Activated naive CD8-positive, alpha-beta T cell treated with anti-CD3 and anti-CD28 coated beads for 36 hours (primary cell): ENCODE results near the gene UCHL5. TPM values are rescaled to one million over a fixed set of nuclear protein-coding genes. Genes with fewer than 3 reads are reported as not detected.
A peak's percentile ranks its signal among the peaks of the same experiment; 100 is the strongest.

Experiments used
- DNase-seq: peaks from one replicate; pipeline ENCODE4 v3.0.0; 2021
- H3K27ac Mint-ChIP-seq: one replicate; pipeline ENCODE4 v1.8.0; 2022; ENCODE audit warnings: mild to moderate bottlenecking, moderate library complexity, mixed read lengths
- H3K27me3 Mint-ChIP-seq: one replicate; pipeline ENCODE4 v1.8.0; 2022; ENCODE audit warnings: mild to moderate bottlenecking, mixed read lengths
- H3K36me3 Mint-ChIP-seq: one replicate; pipeline ENCODE4 v1.8.0; 2021; ENCODE audit warnings: mild to moderate bottlenecking, mixed read lengths
- H3K4me1 Mint-ChIP-seq: one replicate; pipeline ENCODE4 v1.8.0; 2021; ENCODE audit warnings: mixed read lengths
- H3K4me3 Mint-ChIP-seq: one replicate; pipeline ENCODE4 v1.8.0; 2022; ENCODE audit warnings: mild to moderate bottlenecking, moderate library complexity, mixed read lengths
- H3K9me3 Mint-ChIP-seq: one replicate; pipeline ENCODE4 v1.8.0; 2022; ENCODE audit warnings: mixed read lengths
- total RNA-seq, 2 experiments: library from RNA; stranded (reverse); gene quantifications; one replicate each; pipeline ENCODE4 v1.2.3, GENCODE V29; 2021

Gene UCHL5
- total RNA-seq: 100 to 1,000 TPM; 118 to 129 TPM

GRCh38 chr1:193059282-193060114, at the start of gene UCHL5, which contains the start of gene RO60:
Gene UCHL5 (minus strand): TSS chr1:193059360. CDS start chr1:193059260, 100 bp downstream.
Gene RO60 (plus strand): TSS chr1:193059612. CDS start chr1:193069055, 9,443 bp downstream.
- peaks cover 49% of the 10 kb centered on the region for H3K4me1 Mint-ChIP-seq
- H3K36me3 Mint-ChIP-seq: peaks cover 40% of the 10 kb centered on the region
- DNase-seq: peak; percentile 94
- H3K4me3 Mint-ChIP-seq: peak within 1 kb of the TSS; percentile 99
- peak within 1 kb of the TSS; percentile 100 for H3K27ac Mint-ChIP-seq
- peaks cover 6% of the 10 kb centered on the region for H3K9me3 Mint-ChIP-seq
- peaks cover 4% of the 10 kb centered on the region for H3K27me3 Mint-ChIP-seq

GRCh38 chr1:193108471-193108870, 49.3 kb upstream of the UCHL5 start:
- no peak overlapping the region for H3K27ac Mint-ChIP-seq
- no peaks in the 10 kb centered on the region for H3K9me3 Mint-ChIP-seq
- peaks cover 11% of the 10 kb centered on the region for H3K4me1 Mint-ChIP-seq
- H3K4me3 Mint-ChIP-seq: no peak overlapping the region
- no peaks in the 10 kb centered on the region for H3K36me3 Mint-ChIP-seq
- DNase-seq: no peak
- no peaks in the 10 kb centered on the region for H3K27me3 Mint-ChIP-seq

- Mint-ChIP-seq H3K27ac (peak overlapping the region; percentile 78), H3K36me3 (peaks cover 5% of the 10 kb centered on the region)
Measured at GRCh38 chr1:193105821-193106177, 46.6 kb upstream of the UCHL5 start.

GRCh38 chr1:193104907-193105820, 46.0 kb upstream of the UCHL5 start, which contains the start of gene GLRX2:
Gene GLRX2 (minus strand): TSS chr1:193105414. CDS start chr1:193105382, 32 bp downstream.
- peak within 1 kb of the TSS; percentile 89 for H3K4me3 Mint-ChIP-seq
- H3K27me3 Mint-ChIP-seq: no peaks in the 10 kb centered on the region
- peak within 1 kb of the TSS; percentile 78 for H3K27ac Mint-ChIP-seq
- peaks cover 23% of the 10 kb centered on the region for H3K4me1 Mint-ChIP-seq
- H3K36me3 Mint-ChIP-seq: peaks cover 7% of the 10 kb centered on the region
- peak; percentile 68 for DNase-seq
- H3K9me3 Mint-ChIP-seq: no peaks in the 10 kb centered on the region

More at GRCh38 chr1:193105821-193106177, 46.6 kb upstream of the UCHL5 start:
- peaks cover 23% of the 10 kb centered on the region for H3K4me1 Mint-ChIP-seq
- no peak for DNase-seq
- no peaks in the 10 kb centered on the region for H3K27me3 Mint-ChIP-seq
- H3K4me3 Mint-ChIP-seq: peak overlapping the region; percentile 89
- H3K9me3 Mint-ChIP-seq: no peaks in the 10 kb centered on the region

- Mint-ChIP-seq H3K27me3 (no peaks in the 10 kb centered on the region), H3K27ac (peak overlapping the region; percentile 69), H3K4me3 (peak overlapping the region; percentile 89), H3K4me1 (peaks cover 23% of the 10 kb centered on the region), H3K36me3 (peaks cover 8% of the 10 kb centered on the region), H3K9me3 (no peaks in the 10 kb centered on the region)
- DNase-seq: peak; percentile 36
Measured at GRCh38 chr1:193104502-193104906, 45.3 kb upstream of the UCHL5 start.

- no peak for DNase-seq
- Mint-ChIP-seq H3K4me1 (peaks cover 23% of the 10 kb centered on the region), H3K9me3 (no peaks in the 10 kb centered on the region), H3K36me3 (peaks cover 8% of the 10 kb centered on the region), H3K27ac (no peak overlapping the region), H3K4me3 (peak overlapping the region; percentile 89), H3K27me3 (no peaks in the 10 kb centered on the region)
Measured at GRCh38 chr1:193103759-193104501, 44.8 kb upstream of the UCHL5 start.

- DNase-seq: no peak
- H3K4me3 Mint-ChIP-seq: no peak overlapping the region
- H3K27ac Mint-ChIP-seq: no peak overlapping the region
- H3K4me1 Mint-ChIP-seq: peaks cover 23% of the 10 kb centered on the region
- H3K9me3 Mint-ChIP-seq: no peaks in the 10 kb centered on the region
- H3K36me3 Mint-ChIP-seq: peaks cover 8% of the 10 kb centered on the region
- no peaks in the 10 kb centered on the region for H3K27me3 Mint-ChIP-seq
Measured at GRCh38 chr1:193102662-193103061, 43.5 kb upstream of the UCHL5 start.

- Mint-ChIP-seq H3K27ac (no peak overlapping the region), H3K9me3 (no peaks in the 10 kb centered on the region), H3K27me3 (no peaks in the 10 kb centered on the region), H3K4me3 (no peak overlapping the region), H3K4me1 (peaks cover 2% of the 10 kb centered on the region), H3K36me3 (peaks cover 6% of the 10 kb centered on the region)
- no peak for DNase-seq
Measured at GRCh38 chr1:193094112-193094511, 35.0 kb upstream of the UCHL5 start.

- peaks cover 4% of the 10 kb centered on the region for H3K36me3 Mint-ChIP-seq
- H3K4me1 Mint-ChIP-seq: no peaks in the 10 kb centered on the region
- no peak overlapping the region for H3K27ac Mint-ChIP-seq
- DNase-seq: no peak
- H3K9me3 Mint-ChIP-seq: no peaks in the 10 kb centered on the region
- H3K27me3 Mint-ChIP-seq: no peaks in the 10 kb centered on the region
- no peak overlapping the region for H3K4me3 Mint-ChIP-seq
Measured at GRCh38 chr1:193090865-193091264, 31.7 kb upstream of the UCHL5 start.

- H3K27me3 Mint-ChIP-seq: no peaks in the 10 kb centered on the region
- DNase-seq: no peak
- H3K9me3 Mint-ChIP-seq: no peaks in the 10 kb centered on the region
- no peak overlapping the region for H3K4me3 Mint-ChIP-seq
- no peaks in the 10 kb centered on the region for H3K4me1 Mint-ChIP-seq
- peaks cover 7% of the 10 kb centered on the region for H3K36me3 Mint-ChIP-seq
- no peak overlapping the region for H3K27ac Mint-ChIP-seq
Measured at GRCh38 chr1:193087893-193088292, 28.7 kb upstream of the UCHL5 start.

- Mint-ChIP-seq H3K27me3 (no peaks in the 10 kb centered on the region), H3K27ac (no peak overlapping the region), H3K4me3 (no peak overlapping the region), H3K9me3 (no peaks in the 10 kb centered on the region), H3K36me3 (peaks cover 11% of the 10 kb centered on the region), H3K4me1 (no peaks in the 10 kb centered on the region)
- DNase-seq: no peak
Measured at GRCh38 chr1:193086342-193086741, 27.2 kb upstream of the UCHL5 start.

- no peaks in the 10 kb centered on the region for H3K27me3 Mint-ChIP-seq
- peaks cover 11% of the 10 kb centered on the region for H3K36me3 Mint-ChIP-seq
- H3K4me1 Mint-ChIP-seq: no peaks in the 10 kb centered on the region
- no peaks in the 10 kb centered on the region for H3K9me3 Mint-ChIP-seq
- no peak overlapping the region for H3K27ac Mint-ChIP-seq
- H3K4me3 Mint-ChIP-seq: no peak overlapping the region
- DNase-seq: no peak
Measured at GRCh38 chr1:193085263-193085662, 26.1 kb upstream of the UCHL5 start.

- no peak for DNase-seq
- H3K27ac Mint-ChIP-seq: no peak overlapping the region
- H3K9me3 Mint-ChIP-seq: no peaks in the 10 kb centered on the region
- H3K36me3 Mint-ChIP-seq: peaks cover 19% of the 10 kb centered on the region
- H3K4me1 Mint-ChIP-seq: no peaks in the 10 kb centered on the region
- H3K27me3 Mint-ChIP-seq: no peaks in the 10 kb centered on the region
- no peak overlapping the region for H3K4me3 Mint-ChIP-seq
Measured at GRCh38 chr1:193083365-193084088, 24.4 kb upstream of the UCHL5 start.

- Mint-ChIP-seq H3K36me3 (peaks cover 29% of the 10 kb centered on the region), H3K4me1 (peaks cover 4% of the 10 kb centered on the region), H3K4me3 (no peak overlapping the region), H3K27ac (no peak overlapping the region), H3K27me3 (no peaks in the 10 kb centered on the region), H3K9me3 (no peaks in the 10 kb centered on the region)
- DNase-seq: no peak
Measured at GRCh38 chr1:193079187-193079586, 20.0 kb upstream of the UCHL5 start.
